Thyroid gland (tissue), 4 donors: ENCODE results near the gene AMFR. TPM values are rescaled to one million over a fixed set of nuclear protein-coding genes. Genes with fewer than 3 reads are reported as not detected.

Source experiments
- DNase-seq, 2 donors: peaks; one replicate each; pipeline ENCODE4 v3.0.0-alpha.2; 2019
- H3K27ac ChIP-seq, 3 donors: fragments of 200-600 bp; sonication (generic); 1 replicate in 2 of 3; 2 replicates in 1 of 3; pipeline ENCODE4 v1.5.1; 2016 to 2019; ENCODE audit warnings: mild to moderate bottlenecking in 1 of 3, moderate library complexity in 1 of 3
- H3K27me3 ChIP-seq: fragments of 200-600 bp; sonication (generic); one replicate; pipeline ENCODE4 v1.5.1; 2019
- H3K36me3 ChIP-seq, 2 donors: fragments of 200-600 bp; sonication (generic); one replicate each; pipeline ENCODE4 v1.5.1; 2016 to 2019
- H3K4me1 ChIP-seq, 2 donors: fragments of 200-600 bp; sonication (generic); one replicate each; pipeline ENCODE4 v1.5.1; 2017 to 2019
- H3K4me3 ChIP-seq, 3 donors: fragments of 200-600 bp; sonication (generic); replicated peaks in 1 of 3; 1 replicate in 2 of 3; 2 replicates in 1 of 3; pipeline ENCODE4 v1.5.1; 2016; ENCODE audit warnings: mild to moderate bottlenecking in 1 of 3
- H3K9me3 ChIP-seq: fragments of 200-600 bp; sonication (generic); one replicate; pipeline ENCODE4 v1.5.1; 2017
- CTCF ChIP-seq, 6 experiments: fragments of 200-600 bp in 3 of 6; fragments of 450-650 bp in 3 of 6; sonication (generic) in 3 of 6; IDR thresholded peaks; one replicate each; pipeline ENCODE4 v1.5.1; 2016 to 2019; ENCODE audit warnings: antibody characterized with exemption in 6 of 6, mild to moderate bottlenecking in 2 of 6, inconsistent platforms in 1 of 6, moderate library complexity in 1 of 6
- POLR2A ChIP-seq, 2 donors: fragments of 450-650 bp; IDR thresholded peaks; one replicate each; pipeline ENCODE4 v1.6.1; 2017; ENCODE audit warnings: antibody characterized with exemption in 2 of 2, mild to moderate bottlenecking in 2 of 2, moderate library complexity in 1 of 2
- WGBS, 2 donors: methylation state at CpG; one replicate each; pipeline ENCODE4 v1.1.5; 2017; 5-methylcytosine and 5-hydroxymethylcytosine counted together
- intact Hi-C: fragments of 100-400 bp; cut with DNase I; formaldehyde crosslinking; loops from one replicate; pipeline ENCODE4 v1.15.1; 2023
- total RNA-seq, 4 donors: library from RNA; depleted of rRNA; stranded (reverse); fragments of >200 nt; gene quantifications; one replicate each; pipeline ENCODE4 v1.2.3, GENCODE V29; 2016

Gene AMFR
- total RNA-seq, 4 donors from 2014 or later = 130 to 167 (median 146) TPM

DNA sequence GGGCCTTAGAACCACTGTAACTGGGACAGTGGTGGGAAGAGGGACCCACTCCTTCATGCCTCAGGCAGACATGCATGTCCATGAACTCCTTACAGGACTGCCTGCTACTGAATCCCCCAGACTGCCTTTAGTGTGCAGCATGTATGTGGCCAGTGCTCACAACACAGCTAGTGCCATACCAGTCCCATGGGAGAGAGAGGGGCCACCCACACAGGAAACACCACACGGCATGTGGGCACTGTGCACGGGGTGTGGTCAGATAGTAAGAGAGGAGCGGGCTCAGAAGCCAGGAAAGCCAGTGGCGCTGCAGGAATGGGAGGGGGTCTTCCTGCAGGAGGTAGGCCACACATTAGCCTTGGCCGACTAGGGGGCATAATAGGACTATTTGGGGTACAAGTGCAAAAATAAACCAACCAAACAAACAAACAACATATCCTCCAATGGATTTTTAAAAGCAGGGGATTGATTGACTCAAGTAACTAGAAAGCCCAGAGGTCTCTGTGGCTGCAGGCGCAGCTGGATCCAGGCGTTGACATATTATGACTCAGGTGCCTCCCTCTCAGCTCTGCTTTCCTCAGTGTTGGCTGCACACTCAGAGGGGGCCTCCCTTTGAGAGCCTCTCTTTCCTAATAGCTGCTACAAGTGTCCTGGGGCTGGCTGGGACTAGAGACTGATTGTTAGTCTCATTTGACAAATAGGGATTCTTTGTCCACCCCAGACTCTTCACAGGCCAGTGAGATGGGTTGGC, 104.4 kb downstream of the AMFR start:
- Histone ChIP-seq H3K27ac (no peak overlapping the region), H3K4me1 (peaks cover 3 to 6% of the 10 kb centered on the region in 2 donors), H3K4me3 (no peak overlapping the region), H3K27me3 (no peaks in the 10 kb centered on the region), H3K36me3 (no peaks in the 10 kb centered on the region), H3K9me3 (no peaks in the 10 kb centered on the region)
- TF ChIP-seq CTCF (IDR thresholded peaks at IDR 0.05) (no peak), POLR2A (IDR thresholded peaks at IDR 0.05) (no peak)
- 81 to 87% methylated on average over 7 of the region's 7 CpGs for WGBS, 2 donors
- intact Hi-C loops = no loop called here
- DNase-seq = no peak

DNA sequence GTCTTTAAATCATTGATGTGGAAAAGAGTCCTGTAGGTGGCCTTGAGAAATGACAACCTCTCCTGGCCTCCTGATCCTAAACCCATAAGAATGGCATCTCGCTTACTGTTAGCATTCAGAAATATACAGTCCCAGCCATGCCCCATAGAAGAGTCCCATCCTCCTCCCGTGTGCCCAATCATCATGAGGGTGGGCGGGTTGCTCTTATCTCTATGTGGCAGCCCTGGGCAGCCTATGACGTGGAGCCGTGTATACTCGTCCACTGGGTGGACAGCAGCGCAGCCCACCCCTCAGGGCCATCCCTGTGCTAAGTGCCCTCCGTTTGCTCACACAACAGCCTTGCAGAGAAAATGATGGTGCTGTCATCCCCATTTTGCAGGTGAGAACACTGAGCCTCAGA, 105.3 kb downstream of the AMFR start:
- 91 to 93% methylated on average over 3 to 8 of the region's 8 CpGs for WGBS, 2 donors
- Histone ChIP-seq H3K27me3 (no peaks in the 10 kb centered on the region), H3K9me3 (no peaks in the 10 kb centered on the region), H3K27ac (no peak overlapping the region), H3K4me1 (peaks cover 3 to 6% of the 10 kb centered on the region in 2 donors), H3K4me3 (no peak overlapping the region), H3K36me3 (no peaks in the 10 kb centered on the region)
- DNase-seq = no peak
- intact Hi-C loops = no loop called here
- no peak for TF ChIP-seq CTCF (IDR thresholded peaks at IDR 0.05)
- TF ChIP-seq POLR2A (IDR thresholded peaks at IDR 0.05) = no peak

- DNase-seq = no peak
- Histone ChIP-seq H3K9me3 (no peaks in the 10 kb centered on the region), H3K4me1 (peaks cover 3 to 6% of the 10 kb centered on the region in 2 donors), H3K4me3 (no peak overlapping the region), H3K36me3 (no peaks in the 10 kb centered on the region), H3K27ac (no peak overlapping the region), H3K27me3 (no peaks in the 10 kb centered on the region)
- intact Hi-C loops = loop anchor here (2.0 kb wide), 2 partner anchors 279 to 375 kb away; no protein-coding TSS in a partner anchor
- TF ChIP-seq CTCF (IDR thresholded peaks at IDR 0.05) (no peak), POLR2A (IDR thresholded peaks at IDR 0.05) (no peak)
- WGBS, 2 donors = 98 to 100% methylated on average over 5 to 6 of the region's 6 CpGs
Observed at GRCh38 chr16:56319376-56319775, 106.0 kb downstream of the AMFR start.

- WGBS, 2 donors = 70 to 75% methylated on average over 1 of the region's 1 CpG
- Histone ChIP-seq H3K27ac (no peak overlapping the region), H3K4me1 (peaks cover 3 to 6% of the 10 kb centered on the region in 2 donors), H3K4me3 (no peak overlapping the region), H3K36me3 (no peaks in the 10 kb centered on the region), H3K9me3 (no peaks in the 10 kb centered on the region), H3K27me3 (no peaks in the 10 kb centered on the region)
- DNase-seq = no peak
- TF ChIP-seq POLR2A (IDR thresholded peaks at IDR 0.05) (no peak), CTCF (IDR thresholded peaks at IDR 0.05) (no peak)
- intact Hi-C loops = loop anchor here (2.0 kb wide), 2 partner anchors 278 to 374 kb away; no protein-coding TSS in a partner anchor
Observed at GRCh38 chr16:56318827-56319140, 106.6 kb downstream of the AMFR start.

DNA sequence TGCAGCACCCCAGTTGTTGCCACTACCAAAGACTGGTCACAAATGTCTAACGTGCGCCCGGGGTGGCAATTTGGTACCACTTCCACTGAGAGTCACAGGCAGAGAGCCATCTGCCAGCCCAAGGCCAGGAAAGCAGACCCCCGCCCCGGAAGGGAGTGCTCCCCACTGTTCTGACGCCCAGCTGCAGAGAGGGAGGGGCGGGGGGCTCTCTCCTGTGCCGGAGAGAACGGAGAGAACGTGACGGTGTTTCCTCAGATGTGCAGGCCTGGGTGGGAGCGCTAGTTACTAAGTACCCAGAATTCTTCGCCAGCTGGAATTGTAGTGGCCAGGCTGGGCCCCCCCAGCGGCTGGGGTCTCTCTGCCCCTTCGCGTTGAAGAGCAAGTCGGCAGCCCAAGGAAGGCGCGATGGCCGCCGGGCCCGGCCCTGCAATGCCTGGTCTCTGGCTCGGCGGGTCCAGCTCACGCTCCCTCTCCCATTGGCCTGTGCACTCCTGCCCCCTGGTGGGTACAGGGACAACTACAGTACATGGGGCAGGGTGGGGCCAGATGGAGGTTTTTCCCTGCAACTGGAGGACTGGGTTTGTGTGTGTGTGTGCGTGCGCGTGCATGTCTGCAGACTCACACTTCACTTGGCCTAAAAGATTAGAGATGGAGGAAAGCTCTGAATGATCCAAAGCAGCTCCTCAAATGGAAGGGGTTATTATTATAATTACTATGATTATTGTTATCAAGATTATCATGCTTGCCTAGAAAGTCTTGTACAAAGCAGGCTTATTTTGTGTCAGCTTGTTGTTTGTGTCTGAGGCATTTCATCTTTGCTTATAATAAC, 107.1 kb downstream of the AMFR start:
- H3K27me3 ChIP-seq = no peaks in the 10 kb centered on the region
- intact Hi-C loops = loop anchor here (2.0 kb wide), 2 partner anchors 277 to 373 kb away; no protein-coding TSS in a partner anchor
- H3K4me3 ChIP-seq = no peak overlapping the region
- no peak overlapping the region for H3K27ac ChIP-seq
- H3K4me1 ChIP-seq = peaks cover 3 to 6% of the 10 kb centered on the region in 2 donors
- no peaks in the 10 kb centered on the region for H3K36me3 ChIP-seq
- TF ChIP-seq POLR2A (IDR thresholded peaks at IDR 0.05) (no peak), CTCF (IDR thresholded peaks at IDR 0.05) (peak; percentile 87 to 98 (median 94))
- DNase-seq = peak; percentile 76 to 87
- H3K9me3 ChIP-seq = no peaks in the 10 kb centered on the region
- 17 to 19% methylated on average over 19 to 20 of the region's 28 CpGs for WGBS, 2 donors
